Measurements from ENCODE around the gene TBC1D4.

Gene TBC1D4

DNA sequence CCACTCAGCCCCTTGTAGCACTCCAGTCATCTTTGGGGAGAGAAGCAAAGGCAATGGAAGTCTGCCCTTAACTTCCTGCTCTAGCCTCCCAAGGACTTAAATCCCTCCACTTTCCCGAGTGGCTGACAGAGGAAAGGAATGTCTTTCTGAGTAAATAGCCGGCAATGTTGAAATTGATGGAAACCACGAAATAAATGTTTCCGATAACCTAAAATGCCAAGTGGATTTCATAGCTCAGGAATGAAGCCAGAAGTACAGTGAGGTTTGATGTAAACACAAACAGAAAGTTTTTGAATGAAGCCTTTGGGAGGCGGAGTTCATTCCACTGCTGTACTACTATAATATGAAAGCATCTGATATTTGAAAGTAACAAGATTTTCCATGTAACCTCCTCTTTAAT is 14.0 kb upstream of the TBC1D4 start:
- Histone ChIP-seq H3K27me3 (ENCODE audit: insufficient read depth, low read length, poor library complexity, severe bottlenecking) (no peaks in the 10 kb centered on the region), H3K79me2 (ENCODE audit: insufficient read depth, low read length) (no peaks in the 10 kb centered on the region), H3K9me3 (ENCODE audit: insufficient read depth, low read depth, low read length) (no peaks in the 10 kb centered on the region), H3K4me3 (ENCODE audit: low read length, poor library complexity, severe bottlenecking) (no peak overlapping the region), H3K4me2 (ENCODE audit: low read depth, low read length, poor library complexity, severe bottlenecking) (no peak overlapping the region), H3K9ac (ENCODE audit: low read depth, low read length, poor library complexity, severe bottlenecking) (no peak overlapping the region), H3K4me1 (ENCODE audit: insufficient read depth, low read length, poor library complexity, severe bottlenecking) (no peaks in the 10 kb centered on the region), H2AFZ (ENCODE audit: low read length) (no peak overlapping the region), H3K9me2 (replicated peaks; ENCODE audit: low read depth, low read length) (no peaks in the 10 kb centered on the region), H3K36me3 (ENCODE audit: insufficient read depth, low read length) (no peaks in the 10 kb centered on the region), H4K20me1 (ENCODE audit: insufficient read depth, low read length, poor library complexity, severe bottlenecking) (no peaks in the 10 kb centered on the region), H3F3A (ENCODE audit: low read depth) (no peaks in the 10 kb centered on the region)
- no peak for TF ChIP-seq EZH2phosphoT487 (IDR thresholded peaks at IDR 0.05; ENCODE audit: borderline replicate concordance)
- no peak for TF ChIP-seq CTCF (conservative IDR thresholded peaks at IDR 0.05; ENCODE audit: low read length)

DNA sequence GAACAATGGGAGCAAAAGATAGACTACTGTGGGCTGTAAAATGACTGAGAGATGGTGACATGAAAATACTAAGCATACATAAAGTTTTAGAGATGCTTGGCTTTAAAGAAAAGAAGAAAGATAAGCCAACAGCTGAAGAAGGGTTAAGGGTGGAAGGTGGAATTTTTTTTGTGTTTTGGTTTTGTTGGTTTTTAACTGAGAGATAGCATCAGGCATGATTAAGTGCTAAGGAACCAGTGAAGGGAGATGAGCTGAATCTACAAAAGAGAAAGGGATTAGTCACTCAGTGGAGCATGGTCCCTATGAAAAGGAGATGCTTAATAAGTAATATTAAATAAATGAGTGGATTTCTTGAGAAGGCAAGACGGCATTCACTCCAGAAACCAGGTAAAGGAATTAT is 12.5 kb upstream of the TBC1D4 start:
- Histone ChIP-seq H3K4me3 (ENCODE audit: low read length, poor library complexity, severe bottlenecking) (no peak overlapping the region), H3K36me3 (ENCODE audit: insufficient read depth, low read length) (no peaks in the 10 kb centered on the region), H3K4me1 (ENCODE audit: insufficient read depth, low read length, poor library complexity, severe bottlenecking) (peaks cover 9% of the 10 kb centered on the region), H3K27me3 (ENCODE audit: insufficient read depth, low read length, poor library complexity, severe bottlenecking) (no peaks in the 10 kb centered on the region), H3K9me3 (ENCODE audit: insufficient read depth, low read depth, low read length) (no peaks in the 10 kb centered on the region), H3K9me2 (replicated peaks; ENCODE audit: low read depth, low read length) (no peaks in the 10 kb centered on the region), H4K20me1 (ENCODE audit: insufficient read depth, low read length, poor library complexity, severe bottlenecking) (no peaks in the 10 kb centered on the region), H3K9ac (ENCODE audit: low read depth, low read length, poor library complexity, severe bottlenecking) (no peak overlapping the region), H2AFZ (ENCODE audit: low read length) (no peak overlapping the region; the same call in 1 of the 2 replicates), H3K79me2 (ENCODE audit: insufficient read depth, low read length) (no peaks in the 10 kb centered on the region), H3K4me2 (ENCODE audit: low read depth, low read length, poor library complexity, severe bottlenecking) (no peak overlapping the region), H3F3A (ENCODE audit: low read depth) (no peaks in the 10 kb centered on the region)
- TF ChIP-seq CTCF (conservative IDR thresholded peaks at IDR 0.05; ENCODE audit: low read length) (no peak), EZH2phosphoT487 (IDR thresholded peaks at IDR 0.05; ENCODE audit: borderline replicate concordance) (no peak)

DNA sequence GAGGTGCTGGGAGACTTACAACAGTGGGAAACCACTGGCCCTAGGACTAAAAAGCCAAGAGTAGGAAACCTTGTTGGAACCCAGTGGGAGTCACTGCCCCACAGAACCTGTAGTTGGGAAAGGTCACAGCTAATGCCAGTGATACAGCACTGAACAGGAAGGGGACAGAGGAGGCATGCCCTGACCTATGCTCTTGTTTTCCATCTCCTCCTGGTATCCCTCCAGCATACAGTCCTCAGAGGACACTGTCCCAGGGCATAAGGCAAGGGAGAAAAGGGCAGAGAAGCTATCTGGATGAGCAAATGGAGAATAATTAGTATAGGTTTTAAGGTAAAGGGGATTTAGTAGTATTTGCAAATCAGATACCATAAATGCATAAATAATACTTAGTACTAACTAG is 11.2 kb upstream of the TBC1D4 start:
- no peaks in the 10 kb centered on the region for H3K9me3 ChIP-seq (ENCODE audit: insufficient read depth, low read depth, low read length)
- no peaks in the 10 kb centered on the region for H4K20me1 ChIP-seq (ENCODE audit: insufficient read depth, low read length, poor library complexity, severe bottlenecking)
- no peak for TF ChIP-seq CTCF (conservative IDR thresholded peaks at IDR 0.05; ENCODE audit: low read length)
- no peak for TF ChIP-seq EZH2phosphoT487 (IDR thresholded peaks at IDR 0.05; ENCODE audit: borderline replicate concordance)
- no peaks in the 10 kb centered on the region for H3K27me3 ChIP-seq (ENCODE audit: insufficient read depth, low read length, poor library complexity, severe bottlenecking)
- H3K9me2 ChIP-seq (replicated peaks; ENCODE audit: low read depth, low read length), result no peaks in the 10 kb centered on the region
- no peak overlapping the region for H3K4me2 ChIP-seq (ENCODE audit: low read depth, low read length, poor library complexity, severe bottlenecking)
- H3F3A ChIP-seq (ENCODE audit: low read depth), result no peaks in the 10 kb centered on the region
- H3K4me3 ChIP-seq (ENCODE audit: low read length, poor library complexity, severe bottlenecking), result no peak overlapping the region
- no peak overlapping the region for H3K9ac ChIP-seq (ENCODE audit: low read depth, low read length, poor library complexity, severe bottlenecking)
- no peaks in the 10 kb centered on the region for H3K79me2 ChIP-seq (ENCODE audit: insufficient read depth, low read length)
- peaks cover 12% of the 10 kb centered on the region for H3K4me1 ChIP-seq (ENCODE audit: insufficient read depth, low read length, poor library complexity, severe bottlenecking)
- no peak overlapping the region for H2AFZ ChIP-seq (ENCODE audit: low read length)
- H3K36me3 ChIP-seq (ENCODE audit: insufficient read depth, low read length), result no peaks in the 10 kb centered on the region
